ENCODE data around the gene NEK7. TPM values are rescaled to one million over a fixed set of nuclear protein-coding genes. Genes with fewer than 3 reads are reported as not detected.

Gene NEK7
- total and polyA plus RNA-seq, 2 of the 8 experiments (the other 6 are each of a cell fraction or from before 2014, with no cell fraction given): 5.1 to 10.0 TPM

DNA sequence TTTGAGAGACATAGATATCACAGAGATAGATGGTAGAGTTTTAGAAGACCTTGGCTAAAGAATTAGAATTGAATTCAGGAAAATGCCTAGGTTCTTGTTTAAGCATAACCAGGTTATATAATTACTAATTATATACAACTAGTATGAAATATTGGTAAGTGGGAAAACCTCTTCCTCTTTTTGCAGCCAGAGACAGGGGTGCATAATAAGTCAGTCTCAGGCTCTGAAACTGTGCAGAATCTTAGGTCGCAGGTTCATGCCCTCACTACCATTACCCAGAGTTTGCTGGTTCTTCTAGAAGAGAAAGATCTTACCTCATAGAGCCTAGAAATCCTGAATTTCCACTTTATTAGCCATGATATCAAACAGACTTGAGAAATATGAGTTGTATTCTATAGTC lies 183.3 kb downstream of the NEK7 start (continued):
- TF ChIP-seq ASH2L (IDR thresholded peaks at IDR 0.05; ENCODE audit: low read length): no peak
- no peak for TF ChIP-seq KDM4A (IDR thresholded peaks at IDR 0.05; ENCODE audit: low read depth, low read length, severe bottlenecking)
- TF ChIP-seq, protein P1, sequence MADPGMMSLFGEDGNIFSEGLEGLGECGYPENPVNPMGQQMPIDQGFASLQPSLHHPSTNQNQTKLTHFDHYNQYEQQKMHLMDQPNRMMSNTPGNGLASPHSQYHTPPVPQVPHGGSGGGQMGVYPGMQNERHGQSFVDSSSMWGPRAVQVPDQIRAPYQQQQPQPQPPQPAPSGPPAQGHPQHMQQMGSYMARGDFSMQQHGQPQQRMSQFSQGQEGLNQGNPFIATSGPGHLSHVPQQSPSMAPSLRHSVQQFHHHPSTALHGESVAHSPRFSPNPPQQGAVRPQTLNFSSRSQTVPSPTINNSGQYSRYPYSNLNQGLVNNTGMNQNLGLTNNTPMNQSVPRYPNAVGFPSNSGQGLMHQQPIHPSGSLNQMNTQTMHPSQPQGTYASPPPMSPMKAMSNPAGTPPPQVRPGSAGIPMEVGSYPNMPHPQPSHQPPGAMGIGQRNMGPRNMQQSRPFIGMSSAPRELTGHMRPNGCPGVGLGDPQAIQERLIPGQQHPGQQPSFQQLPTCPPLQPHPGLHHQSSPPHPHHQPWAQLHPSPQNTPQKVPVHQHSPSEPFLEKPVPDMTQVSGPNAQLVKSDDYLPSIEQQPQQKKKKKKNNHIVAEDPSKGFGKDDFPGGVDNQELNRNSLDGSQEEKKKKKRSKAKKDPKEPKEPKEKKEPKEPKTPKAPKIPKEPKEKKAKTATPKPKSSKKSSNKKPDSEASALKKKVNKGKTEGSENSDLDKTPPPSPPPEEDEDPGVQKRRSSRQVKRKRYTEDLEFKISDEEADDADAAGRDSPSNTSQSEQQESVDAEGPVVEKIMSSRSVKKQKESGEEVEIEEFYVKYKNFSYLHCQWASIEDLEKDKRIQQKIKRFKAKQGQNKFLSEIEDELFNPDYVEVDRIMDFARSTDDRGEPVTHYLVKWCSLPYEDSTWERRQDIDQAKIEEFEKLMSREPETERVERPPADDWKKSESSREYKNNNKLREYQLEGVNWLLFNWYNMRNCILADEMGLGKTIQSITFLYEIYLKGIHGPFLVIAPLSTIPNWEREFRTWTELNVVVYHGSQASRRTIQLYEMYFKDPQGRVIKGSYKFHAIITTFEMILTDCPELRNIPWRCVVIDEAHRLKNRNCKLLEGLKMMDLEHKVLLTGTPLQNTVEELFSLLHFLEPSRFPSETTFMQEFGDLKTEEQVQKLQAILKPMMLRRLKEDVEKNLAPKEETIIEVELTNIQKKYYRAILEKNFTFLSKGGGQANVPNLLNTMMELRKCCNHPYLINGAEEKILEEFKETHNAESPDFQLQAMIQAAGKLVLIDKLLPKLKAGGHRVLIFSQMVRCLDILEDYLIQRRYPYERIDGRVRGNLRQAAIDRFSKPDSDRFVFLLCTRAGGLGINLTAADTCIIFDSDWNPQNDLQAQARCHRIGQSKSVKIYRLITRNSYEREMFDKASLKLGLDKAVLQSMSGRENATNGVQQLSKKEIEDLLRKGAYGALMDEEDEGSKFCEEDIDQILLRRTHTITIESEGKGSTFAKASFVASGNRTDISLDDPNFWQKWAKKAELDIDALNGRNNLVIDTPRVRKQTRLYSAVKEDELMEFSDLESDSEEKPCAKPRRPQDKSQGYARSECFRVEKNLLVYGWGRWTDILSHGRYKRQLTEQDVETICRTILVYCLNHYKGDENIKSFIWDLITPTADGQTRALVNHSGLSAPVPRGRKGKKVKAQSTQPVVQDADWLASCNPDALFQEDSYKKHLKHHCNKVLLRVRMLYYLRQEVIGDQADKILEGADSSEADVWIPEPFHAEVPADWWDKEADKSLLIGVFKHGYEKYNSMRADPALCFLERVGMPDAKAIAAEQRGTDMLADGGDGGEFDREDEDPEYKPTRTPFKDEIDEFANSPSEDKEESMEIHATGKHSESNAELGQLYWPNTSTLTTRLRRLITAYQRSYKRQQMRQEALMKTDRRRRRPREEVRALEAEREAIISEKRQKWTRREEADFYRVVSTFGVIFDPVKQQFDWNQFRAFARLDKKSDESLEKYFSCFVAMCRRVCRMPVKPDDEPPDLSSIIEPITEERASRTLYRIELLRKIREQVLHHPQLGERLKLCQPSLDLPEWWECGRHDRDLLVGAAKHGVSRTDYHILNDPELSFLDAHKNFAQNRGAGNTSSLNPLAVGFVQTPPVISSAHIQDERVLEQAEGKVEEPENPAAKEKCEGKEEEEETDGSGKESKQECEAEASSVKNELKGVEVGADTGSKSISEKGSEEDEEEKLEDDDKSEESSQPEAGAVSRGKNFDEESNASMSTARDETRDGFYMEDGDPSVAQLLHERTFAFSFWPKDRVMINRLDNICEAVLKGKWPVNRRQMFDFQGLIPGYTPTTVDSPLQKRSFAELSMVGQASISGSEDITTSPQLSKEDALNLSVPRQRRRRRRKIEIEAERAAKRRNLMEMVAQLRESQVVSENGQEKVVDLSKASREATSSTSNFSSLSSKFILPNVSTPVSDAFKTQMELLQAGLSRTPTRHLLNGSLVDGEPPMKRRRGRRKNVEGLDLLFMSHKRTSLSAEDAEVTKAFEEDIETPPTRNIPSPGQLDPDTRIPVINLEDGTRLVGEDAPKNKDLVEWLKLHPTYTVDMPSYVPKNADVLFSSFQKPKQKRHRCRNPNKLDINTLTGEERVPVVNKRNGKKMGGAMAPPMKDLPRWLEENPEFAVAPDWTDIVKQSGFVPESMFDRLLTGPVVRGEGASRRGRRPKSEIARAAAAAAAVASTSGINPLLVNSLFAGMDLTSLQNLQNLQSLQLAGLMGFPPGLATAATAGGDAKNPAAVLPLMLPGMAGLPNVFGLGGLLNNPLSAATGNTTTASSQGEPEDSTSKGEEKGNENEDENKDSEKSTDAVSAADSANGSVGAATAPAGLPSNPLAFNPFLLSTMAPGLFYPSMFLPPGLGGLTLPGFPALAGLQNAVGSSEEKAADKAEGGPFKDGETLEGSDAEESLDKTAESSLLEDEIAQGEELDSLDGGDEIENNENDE (IDR thresholded peaks at IDR 0.05; ENCODE audit: insufficient replicate concordance, low read length): no peak
- no peak for TF ChIP-seq ZNF274 (IDR thresholded peaks at IDR 0.05; ENCODE audit: borderline replicate concordance, extremely low read depth, low read length)
- no peak for TF ChIP-seq GTF2F1 (IDR thresholded peaks at IDR 0.05; ENCODE audit: borderline replicate concordance, low read depth, low read length)

All from H1 (cell line).